Mucosa of descending colon (tissue), 3 donors: ENCODE results near the gene SCO1. TPM values are rescaled to one million over a fixed set of nuclear protein-coding genes. Genes with fewer than 3 reads are reported as not detected.

Experiments used
- ATAC-seq: fragments of 200-7000 bp; cut with Tn5 transposase; one replicate; pipeline ENCODE4 v1.9.1; 2020; ENCODE audit warnings: mild to moderate bottlenecking, moderate library complexity
- DNase-seq, 3 donors: peaks; one replicate each; pipeline ENCODE4 v3.0.0-alpha.2; 2020
- H3K36me3 ChIP-seq: fragments of 200-600 bp; one replicate; pipeline ENCODE4 v1.8.0; 2021; ENCODE audit warnings: low read depth, mild to moderate bottlenecking
- H3K4me1 ChIP-seq: fragments of 200-600 bp; one replicate; pipeline ENCODE4 v1.8.0; 2021; ENCODE audit warnings: low read depth, mild to moderate bottlenecking
- H3K4me3 ChIP-seq: fragments of 200-600 bp; one replicate; pipeline ENCODE4 v1.8.0; 2021; ENCODE audit warnings: mild to moderate bottlenecking
- H3K9me3 ChIP-seq: fragments of 200-600 bp; one replicate; pipeline ENCODE4 v1.8.0; 2021; ENCODE audit warnings: mild to moderate bottlenecking
- intact Hi-C, 2 donors: fragments of 100-400 bp; cut with DNase I in 1 of 2; cut with micrococcal nuclease in 1 of 2; formaldehyde crosslinking; loops; one replicate each; pipeline versions ENCODE4 v1.11.0 to v1.11.1; 2022; cut with DNase I, micrococcal nuclease
- total RNA-seq, 3 donors: library from RNA; stranded (reverse); fragmentation: NEBNext Ultra II Directional in 2 of 3; extraction: Animal tissue kit (Norgen Biotek cat#: 25700) in 2 of 3; gene quantifications; one replicate each; pipeline versions ENCODE4 v1.2.1 to v1.2.4, GENCODE V29; 2021 to 2023
- TF ChIP-seq, protein P1 (sequence below): fragments of 200-600 bp; IDR thresholded peaks from one replicate; pipeline ENCODE4 v1.8.0; 2022; ENCODE audit warnings: antibody characterized with exemption, mild to moderate bottlenecking
- donor health status: DM: no; HTN: no; CAD: no; lungs with moderate emphysema.
- donor health status: DM: no; HTN: no; CAD: no.
- donor health status: DM: no; HTN: yes; CAD: no.

SCO1 gene
- total RNA-seq, 3 donors from 2014 or later = 32.1 to 39.0 (median 38.3) TPM

DNA sequence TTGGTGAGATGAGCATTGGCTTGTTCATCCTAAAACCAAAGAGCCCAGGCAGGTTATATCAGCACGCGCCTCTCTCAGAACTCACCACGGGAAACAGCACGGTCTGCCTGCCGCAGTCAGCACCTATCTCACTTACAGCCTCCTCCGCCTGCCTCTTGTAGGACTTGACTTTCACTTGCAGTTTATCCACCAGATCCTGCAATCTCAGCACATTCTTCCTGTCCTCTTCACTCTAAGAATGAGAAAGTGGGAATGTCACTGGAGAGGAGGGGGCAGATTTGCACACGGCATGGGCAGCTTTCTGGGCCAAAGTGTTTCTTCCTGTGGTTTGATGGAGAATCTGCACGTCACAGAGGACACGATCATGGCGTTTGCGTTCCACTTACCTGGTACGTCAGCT lies 67.6 kb downstream of the SCO1 start:
- DNase-seq (no peak), ATAC-seq (no peak)
- intact Hi-C loops = no loop called here
- H3K36me3 ChIP-seq = no peaks in the 10 kb centered on the region
- no peak overlapping the region for H3K4me3 ChIP-seq
- H3K9me3 ChIP-seq = no peaks in the 10 kb centered on the region
- TF ChIP-seq, protein P1, sequence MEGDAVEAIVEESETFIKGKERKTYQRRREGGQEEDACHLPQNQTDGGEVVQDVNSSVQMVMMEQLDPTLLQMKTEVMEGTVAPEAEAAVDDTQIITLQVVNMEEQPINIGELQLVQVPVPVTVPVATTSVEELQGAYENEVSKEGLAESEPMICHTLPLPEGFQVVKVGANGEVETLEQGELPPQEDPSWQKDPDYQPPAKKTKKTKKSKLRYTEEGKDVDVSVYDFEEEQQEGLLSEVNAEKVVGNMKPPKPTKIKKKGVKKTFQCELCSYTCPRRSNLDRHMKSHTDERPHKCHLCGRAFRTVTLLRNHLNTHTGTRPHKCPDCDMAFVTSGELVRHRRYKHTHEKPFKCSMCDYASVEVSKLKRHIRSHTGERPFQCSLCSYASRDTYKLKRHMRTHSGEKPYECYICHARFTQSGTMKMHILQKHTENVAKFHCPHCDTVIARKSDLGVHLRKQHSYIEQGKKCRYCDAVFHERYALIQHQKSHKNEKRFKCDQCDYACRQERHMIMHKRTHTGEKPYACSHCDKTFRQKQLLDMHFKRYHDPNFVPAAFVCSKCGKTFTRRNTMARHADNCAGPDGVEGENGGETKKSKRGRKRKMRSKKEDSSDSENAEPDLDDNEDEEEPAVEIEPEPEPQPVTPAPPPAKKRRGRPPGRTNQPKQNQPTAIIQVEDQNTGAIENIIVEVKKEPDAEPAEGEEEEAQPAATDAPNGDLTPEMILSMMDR = no peak
- H3K4me1 ChIP-seq = no peaks in the 10 kb centered on the region

DNA sequence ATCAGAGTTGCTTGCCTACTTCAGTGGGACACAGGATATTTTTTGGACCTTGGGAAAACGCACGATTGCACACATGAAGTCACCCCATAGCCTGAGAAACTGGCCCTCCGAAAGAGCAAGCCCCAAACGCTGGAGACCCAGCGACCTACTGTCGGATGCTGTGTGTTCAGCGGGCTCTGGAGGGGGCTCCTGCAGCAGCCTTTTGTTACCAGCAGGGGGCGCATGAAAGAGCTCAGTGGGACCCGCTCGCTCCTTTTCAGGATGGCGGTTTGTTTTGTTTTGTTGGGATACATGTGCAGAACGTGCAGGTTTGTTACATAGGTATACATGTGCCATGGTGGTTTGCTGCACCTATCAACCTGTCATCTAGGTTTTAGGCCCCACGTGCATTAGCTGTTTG lies 68.6 kb downstream of the SCO1 start:
- no peaks in the 10 kb centered on the region for H3K36me3 ChIP-seq
- TF ChIP-seq, protein P1 = no peak
- intact Hi-C loops = no loop called here
- H3K9me3 ChIP-seq = no peaks in the 10 kb centered on the region
- H3K4me1 ChIP-seq = no peaks in the 10 kb centered on the region
- DNase-seq (no peak), ATAC-seq (no peak)
- H3K4me3 ChIP-seq = no peak overlapping the region

DNA sequence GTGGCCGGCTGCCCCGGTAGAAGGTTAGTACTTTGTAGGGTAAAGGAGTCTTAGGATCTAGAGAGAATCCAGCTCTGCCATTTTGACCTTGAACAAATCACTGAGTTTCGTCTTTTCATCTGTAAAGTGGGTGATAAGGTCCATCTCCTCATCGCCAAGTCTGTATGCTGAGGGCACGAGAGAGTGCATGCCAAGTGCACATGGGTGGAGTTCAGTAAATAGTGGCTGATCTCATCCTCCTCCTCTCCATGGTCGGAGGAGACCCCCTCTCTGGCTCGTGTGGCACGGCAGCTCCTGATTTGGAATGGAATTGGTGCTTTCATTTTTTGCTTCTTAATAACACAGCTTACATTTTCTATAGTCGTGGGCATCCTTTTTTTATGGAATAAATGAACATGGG lies 70.9 kb downstream of the SCO1 start:
- intact Hi-C loops = no loop called here
- H3K4me1 ChIP-seq = no peaks in the 10 kb centered on the region
- H3K4me3 ChIP-seq = no peak overlapping the region
- no peaks in the 10 kb centered on the region for H3K9me3 ChIP-seq
- TF ChIP-seq, protein P1 = no peak
- no peak for ATAC-seq
- no peak for DNase-seq
- H3K36me3 ChIP-seq = no peaks in the 10 kb centered on the region

DNA sequence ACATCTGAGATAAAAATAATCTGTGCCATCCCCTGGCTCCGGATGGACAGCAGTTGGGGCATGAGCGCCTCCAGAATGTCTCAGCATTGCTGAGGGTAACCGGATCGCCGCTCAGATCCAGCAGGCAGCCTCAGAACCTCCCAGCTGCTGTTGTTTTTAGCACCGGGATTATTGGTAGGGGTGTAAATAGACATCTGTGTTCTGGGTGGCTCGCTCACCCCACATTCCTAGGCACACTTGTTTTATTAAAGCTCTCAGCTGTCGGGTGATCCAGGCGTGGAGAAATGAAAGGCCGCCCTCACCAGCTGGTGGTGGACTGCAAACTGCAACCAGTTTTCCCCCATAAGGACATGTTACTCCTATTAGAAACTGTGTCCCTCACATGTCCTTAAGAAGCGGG lies 72.4 kb downstream of the SCO1 start:
- intact Hi-C loops = no loop called here

DNA sequence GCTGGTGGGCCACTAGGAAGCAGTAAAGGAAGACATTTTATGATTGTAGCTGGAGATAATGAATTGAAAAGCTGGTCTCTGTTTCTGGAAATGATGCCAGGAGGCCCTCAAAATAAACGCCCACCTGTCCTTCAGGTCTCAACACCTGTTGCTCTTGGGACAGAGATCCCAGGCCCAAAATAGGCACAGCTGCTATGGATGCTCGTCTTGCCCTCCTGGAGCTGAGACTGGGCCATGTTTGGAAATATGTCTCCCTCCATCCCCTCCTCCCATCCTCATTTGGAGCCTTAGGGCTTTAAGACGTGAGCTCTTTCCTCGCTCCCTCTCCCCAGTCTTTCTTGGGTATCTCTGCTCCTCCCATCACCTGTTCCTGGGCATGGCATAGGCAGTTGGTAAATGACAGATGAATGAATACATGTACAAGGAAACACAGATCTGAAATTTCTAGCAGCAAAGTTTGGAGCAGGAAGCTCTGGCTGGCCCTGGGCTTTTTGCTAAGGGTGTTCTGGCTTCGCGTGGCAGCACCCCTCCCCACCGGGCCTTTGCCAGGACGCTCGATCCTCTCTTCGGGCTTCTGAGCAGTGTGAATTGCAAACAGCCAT lies 73.5 kb downstream of the SCO1 start:
- peak; percentile 72 for ATAC-seq
- TF ChIP-seq, protein P1 = no peak
- Histone ChIP-seq H3K36me3 (no peaks in the 10 kb centered on the region), H3K4me3 (no peak overlapping the region), H3K9me3 (no peaks in the 10 kb centered on the region), H3K4me1 (no peaks in the 10 kb centered on the region)
- intact Hi-C loops = no loop called here
- peak in 1 of 3 donors; percentile 13 for DNase-seq

More for the DNA sequence above, 72.4 kb downstream of the SCO1 start:
- no peaks in the 10 kb centered on the region for H3K36me3 ChIP-seq
- TF ChIP-seq, protein P1 = no peak
- ATAC-seq (no peak), DNase-seq (no peak)
- H3K4me3 ChIP-seq = no peak overlapping the region
- H3K4me1 ChIP-seq = no peaks in the 10 kb centered on the region
- no peaks in the 10 kb centered on the region for H3K9me3 ChIP-seq
